NCI-H146 (cell line): Measurements from ENCODE around the gene SRRM2.

Experiments
- DNase-seq: peaks from one replicate; lab custom pipeline; 2025; lab: John Stamatoyannopoulos, UW

The SRRM2 gene

DNA sequence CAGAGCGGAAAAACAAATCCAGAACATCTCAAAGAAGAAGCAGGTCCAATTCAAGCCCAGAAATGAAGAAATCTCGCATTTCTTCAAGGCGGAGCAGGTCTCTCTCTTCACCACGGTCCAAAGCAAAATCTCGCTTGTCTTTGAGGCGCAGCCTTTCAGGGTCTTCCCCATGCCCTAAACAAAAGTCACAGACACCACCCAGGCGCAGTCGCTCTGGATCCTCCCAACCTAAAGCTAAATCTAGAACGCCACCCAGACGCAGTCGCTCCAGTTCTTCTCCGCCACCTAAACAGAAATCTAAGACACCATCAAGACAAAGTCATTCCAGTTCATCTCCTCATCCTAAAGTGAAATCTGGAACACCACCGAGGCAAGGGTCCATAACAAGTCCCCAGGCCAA is 10.3 kb downstream of the SRRM2 start:
- DNase-seq = no peak

DNA sequence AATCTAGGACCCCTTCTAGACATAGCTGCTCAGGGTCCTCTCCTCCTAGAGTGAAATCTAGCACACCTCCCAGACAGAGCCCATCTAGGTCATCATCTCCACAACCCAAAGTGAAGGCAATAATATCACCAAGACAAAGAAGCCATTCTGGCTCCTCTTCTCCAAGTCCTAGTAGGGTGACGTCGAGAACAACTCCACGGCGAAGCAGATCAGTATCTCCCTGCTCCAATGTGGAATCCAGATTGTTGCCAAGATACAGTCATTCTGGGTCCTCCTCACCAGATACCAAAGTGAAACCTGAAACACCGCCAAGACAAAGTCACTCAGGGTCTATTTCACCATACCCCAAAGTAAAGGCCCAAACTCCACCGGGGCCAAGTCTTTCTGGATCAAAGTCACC is 10.7 kb downstream of the SRRM2 start:
- DNase-seq = no peak

DNA sequence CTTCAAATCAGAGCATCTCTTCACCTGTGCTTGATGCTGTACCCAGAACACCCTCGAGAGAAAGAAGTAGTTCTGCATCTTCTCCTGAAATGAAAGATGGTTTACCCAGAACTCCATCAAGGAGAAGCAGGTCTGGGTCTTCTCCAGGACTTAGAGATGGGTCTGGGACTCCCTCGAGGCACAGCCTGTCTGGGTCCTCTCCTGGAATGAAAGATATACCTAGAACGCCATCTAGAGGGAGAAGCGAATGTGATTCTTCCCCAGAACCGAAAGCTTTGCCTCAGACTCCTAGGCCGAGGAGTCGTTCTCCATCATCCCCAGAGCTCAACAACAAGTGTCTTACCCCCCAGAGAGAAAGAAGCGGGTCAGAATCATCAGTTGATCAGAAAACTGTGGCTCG is 12.3 kb downstream of the SRRM2 start:
- DNase-seq = no peak

DNA sequence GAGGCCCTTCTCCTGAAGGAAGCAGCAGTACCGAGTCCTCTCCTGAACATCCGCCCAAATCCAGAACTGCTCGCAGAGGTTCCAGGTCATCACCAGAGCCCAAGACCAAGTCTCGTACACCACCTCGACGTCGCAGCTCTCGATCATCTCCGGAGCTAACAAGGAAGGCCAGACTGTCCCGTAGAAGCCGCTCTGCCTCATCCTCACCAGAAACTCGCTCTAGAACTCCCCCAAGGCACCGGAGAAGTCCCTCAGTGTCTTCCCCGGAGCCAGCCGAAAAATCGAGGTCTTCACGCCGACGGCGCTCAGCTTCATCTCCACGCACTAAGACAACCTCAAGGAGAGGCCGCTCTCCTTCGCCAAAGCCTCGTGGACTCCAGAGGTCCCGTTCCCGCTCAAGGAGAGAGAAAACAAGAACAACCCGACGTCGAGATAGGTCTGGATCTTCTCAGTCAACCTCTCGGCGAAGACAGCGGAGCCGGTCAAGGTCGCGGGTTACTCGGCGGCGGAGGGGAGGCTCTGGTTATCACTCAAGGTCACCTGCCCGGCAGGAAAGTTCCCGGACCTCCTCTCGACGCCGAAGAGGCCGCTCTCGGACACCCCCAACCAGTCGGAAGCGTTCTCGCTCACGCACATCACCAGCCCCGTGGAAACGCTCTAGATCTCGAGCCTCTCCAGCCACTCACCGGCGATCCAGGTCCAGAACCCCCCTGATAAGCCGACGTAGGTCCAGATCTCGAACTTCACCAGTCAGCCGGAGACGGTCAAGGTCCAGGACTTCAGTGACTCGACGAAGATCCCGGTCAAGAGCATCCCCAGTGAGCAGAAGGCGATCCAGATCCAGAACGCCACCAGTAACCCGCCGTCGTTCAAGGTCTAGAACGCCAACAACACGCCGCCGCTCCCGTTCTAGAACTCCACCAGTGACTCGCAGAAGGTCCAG is 13.3 kb downstream of the SRRM2 start:
- DNase-seq = no peak

DNA sequence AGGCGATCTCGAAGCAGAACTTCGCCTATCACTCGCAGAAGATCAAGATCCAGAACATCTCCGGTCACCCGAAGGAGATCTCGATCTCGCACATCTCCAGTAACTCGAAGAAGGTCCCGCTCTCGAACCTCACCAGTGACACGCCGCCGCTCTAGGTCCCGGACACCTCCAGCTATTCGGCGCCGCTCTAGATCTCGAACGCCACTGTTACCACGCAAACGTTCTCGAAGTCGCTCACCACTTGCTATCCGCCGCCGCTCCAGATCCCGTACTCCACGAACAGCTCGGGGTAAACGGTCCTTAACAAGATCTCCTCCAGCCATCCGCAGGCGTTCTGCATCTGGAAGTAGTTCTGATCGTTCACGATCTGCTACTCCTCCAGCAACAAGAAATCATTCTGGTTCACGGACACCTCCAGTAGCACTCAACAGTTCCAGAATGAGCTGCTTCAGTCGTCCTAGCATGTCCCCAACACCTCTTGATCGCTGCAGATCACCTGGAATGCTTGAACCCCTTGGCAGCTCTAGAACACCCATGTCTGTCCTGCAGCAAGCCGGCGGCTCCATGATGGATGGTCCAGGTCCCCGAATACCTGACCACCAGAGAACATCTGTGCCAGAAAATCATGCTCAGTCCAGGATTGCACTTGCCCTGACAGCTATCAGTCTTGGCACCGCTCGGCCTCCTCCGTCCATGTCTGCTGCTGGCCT is 14.1 kb downstream of the SRRM2 start:
- no peak for DNase-seq

DNA sequence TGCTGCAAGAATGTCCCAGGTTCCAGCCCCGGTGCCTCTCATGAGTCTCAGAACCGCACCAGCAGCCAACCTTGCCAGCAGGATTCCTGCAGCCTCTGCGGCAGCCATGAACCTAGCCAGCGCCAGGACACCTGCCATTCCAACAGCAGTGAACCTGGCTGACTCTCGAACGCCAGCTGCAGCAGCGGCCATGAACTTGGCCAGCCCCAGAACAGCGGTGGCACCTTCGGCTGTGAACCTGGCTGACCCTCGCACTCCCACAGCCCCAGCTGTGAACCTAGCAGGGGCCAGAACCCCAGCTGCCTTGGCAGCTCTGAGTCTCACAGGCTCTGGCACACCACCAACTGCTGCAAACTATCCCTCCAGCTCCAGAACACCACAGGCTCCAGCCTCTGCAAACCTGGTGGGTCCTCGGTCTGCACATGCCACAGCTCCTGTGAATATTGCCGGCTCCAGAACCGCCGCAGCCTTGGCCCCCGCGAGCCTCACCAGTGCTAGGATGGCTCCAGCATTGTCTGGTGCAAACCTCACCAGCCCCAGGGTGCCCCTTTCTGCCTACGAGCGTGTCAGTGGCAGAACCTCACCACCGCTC is 14.8 kb downstream of the SRRM2 start:
- no peak for DNase-seq

DNA sequence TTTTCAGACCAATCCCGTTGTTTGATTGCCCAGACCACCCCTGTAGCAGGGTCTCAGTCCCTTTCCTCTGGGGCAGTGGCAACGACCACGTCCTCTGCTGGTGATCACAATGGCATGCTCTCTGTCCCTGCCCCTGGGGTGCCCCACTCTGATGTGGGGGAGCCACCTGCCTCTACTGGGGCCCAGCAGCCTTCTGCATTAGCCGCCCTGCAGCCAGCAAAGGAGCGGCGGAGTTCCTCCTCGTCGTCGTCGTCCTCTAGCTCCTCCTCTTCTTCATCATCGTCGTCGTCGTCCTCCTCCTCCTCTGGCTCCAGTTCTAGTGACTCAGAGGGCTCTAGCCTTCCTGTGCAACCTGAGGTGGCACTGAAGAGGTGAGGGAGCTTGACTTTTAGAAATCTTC is 15.5 kb downstream of the SRRM2 start:
- no peak for DNase-seq

DNA sequence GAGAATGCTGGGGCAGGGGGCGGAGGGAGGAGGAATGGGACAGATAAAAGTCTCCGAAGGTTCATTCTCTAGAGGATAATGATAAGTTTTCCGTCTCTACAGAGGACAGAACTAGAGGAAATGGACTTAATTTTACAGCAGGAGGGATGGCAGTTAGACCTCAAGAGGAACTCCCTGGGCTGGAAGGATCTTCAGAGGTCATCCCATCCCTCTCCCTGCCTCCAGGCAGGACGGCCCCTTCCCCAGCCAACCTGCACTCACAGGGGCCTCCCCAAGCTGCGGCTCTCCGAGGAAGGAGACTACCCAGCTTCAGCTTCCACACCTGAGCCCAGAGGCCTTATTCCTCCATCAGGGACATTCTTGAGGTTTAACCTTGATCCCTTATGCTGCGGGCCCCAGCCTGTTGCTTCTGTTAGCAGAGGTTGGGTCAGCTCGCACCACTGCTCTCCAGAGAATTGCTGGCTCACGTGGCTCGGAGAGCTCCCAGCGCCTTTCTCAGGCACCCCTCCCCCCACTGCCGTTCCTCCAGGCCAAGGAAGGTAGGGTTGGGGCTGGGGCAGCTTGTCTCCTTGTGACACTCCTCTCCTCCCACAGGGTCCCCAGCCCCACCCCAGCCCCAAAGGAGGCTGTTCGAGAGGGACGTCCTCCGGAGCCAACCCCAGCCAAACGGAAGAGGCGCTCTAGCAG is 16.1 kb downstream of the SRRM2 start:
- no peak for DNase-seq

DNA sequence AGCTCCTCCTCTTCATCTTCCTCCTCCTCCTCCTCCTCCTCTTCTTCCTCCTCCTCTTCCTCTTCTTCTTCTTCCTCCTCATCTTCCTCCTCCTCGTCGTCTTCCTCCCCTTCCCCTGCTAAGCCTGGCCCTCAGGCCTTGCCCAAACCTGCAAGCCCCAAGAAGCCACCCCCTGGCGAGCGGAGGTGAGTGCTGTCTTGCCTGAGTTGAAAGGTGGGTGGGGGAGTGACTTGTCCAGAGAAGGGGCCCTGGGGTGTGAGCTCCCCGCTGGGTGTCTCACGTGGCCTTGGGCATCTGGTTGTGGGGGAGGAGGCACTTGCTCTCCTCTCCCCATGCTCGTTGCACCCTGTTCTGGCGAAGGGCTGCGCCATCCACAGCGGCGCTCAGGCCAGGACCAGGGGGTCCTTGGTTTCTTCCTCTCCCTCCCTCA is 16.7 kb downstream of the SRRM2 start:
- no peak for DNase-seq

DNA sequence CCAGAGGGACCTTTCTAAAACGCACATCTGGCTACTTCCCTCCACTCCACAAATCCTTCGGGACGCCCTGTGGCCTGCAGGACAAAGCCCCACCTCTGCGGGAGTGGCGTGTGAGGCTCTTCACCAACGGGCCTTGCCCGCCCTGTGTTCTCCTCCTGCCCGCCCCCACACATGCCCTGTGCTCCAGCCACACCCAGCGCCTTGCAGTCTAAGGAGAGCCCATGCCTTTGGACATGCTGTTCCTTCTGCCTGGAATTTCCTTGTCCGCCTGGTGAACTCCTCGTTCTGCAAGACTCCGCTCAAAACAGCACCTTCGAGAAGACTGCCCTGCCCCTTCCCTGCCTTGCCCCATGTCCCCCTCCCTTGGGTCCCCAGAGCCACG is 17.2 kb downstream of the SRRM2 start:
- DNase-seq = no peak

DNA sequence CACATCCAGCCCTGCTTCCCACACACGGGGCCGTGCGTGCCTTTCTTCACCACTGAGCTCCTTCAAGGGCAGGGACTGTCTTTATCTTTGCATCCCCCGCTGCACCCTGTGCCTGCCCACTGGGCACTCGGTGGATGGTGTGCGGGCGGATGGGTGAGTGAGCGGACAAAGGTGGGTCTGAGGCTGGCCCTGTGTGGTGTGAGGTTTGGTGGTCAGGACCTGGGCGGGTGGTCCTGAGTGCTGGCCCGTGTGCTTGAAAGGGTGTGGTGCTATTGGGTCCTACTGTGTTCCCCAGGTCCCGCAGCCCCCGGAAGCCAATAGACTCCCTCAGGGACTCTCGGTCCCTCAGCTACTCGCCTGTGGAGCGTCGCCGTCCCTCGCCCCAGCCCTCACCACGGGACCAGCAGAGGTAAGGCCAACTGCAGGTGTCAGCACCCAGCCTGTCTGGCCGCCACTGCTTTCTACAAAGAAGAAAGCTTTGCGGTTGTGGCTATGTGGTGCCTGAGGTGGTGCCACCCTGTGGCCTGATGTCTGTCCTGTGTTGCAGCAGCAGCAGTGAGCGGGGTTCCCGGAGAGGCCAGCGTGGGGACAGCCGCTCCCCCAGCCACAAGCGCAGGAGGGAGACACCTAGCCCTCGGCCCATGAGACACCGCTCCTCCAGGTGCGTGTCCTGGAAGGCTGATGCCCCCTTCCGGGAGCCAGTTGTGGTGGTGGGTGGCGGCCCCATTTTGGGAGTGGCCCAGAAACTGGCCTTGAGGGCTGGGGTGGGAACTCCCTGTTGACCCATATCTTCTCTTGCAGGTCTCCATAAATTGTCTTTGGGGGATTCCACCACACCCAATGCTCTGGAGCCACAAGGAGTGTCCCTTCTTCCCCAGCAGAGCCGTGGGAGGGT is 17.9 kb downstream of the SRRM2 start:
- DNase-seq = no peak

DNA sequence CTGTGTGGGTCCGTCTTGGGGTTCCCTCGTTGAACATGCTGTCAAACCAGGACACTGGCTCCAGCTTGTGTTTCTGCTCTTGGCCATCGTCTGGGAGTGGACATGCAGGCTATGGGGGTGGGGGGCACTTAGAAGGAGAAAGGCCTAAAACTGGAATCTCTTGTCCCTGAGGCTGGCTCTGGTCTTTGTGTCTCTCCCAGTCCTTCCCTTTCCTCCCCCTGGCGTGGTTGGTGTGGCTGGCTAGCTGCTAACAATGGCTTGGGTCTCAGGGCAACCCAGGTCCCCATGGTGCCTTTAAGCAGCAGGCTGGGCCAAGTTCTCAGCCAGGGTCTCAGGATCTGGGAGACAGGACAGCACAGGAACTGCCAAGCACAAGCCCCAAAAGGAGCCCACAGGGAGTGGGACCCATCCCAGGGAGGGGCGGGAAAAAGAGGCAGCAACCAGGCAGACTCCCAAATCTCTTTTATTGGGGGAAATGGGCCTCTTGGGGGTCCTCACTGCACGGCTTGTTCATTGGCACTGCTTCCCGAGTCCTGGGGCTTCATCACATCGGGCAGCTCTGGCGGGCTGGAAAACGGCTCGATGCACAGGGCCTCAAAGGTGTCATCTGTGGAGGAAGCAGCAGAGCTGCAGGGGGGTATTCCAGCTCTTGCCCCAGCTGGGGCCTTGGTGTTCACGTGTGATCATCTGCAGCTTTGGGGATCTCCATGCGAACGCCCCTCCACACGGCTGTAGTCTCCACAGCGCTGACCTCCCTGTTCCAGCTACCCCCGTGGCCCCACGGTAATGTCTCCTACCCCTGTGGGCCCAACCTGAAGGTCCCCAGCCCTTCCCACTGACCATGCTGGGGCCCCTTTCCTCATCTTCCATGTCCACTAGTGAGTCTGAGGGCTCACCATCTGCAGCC is 19.3 kb downstream of the SRRM2 start:
- DNase-seq = no peak

DNA sequence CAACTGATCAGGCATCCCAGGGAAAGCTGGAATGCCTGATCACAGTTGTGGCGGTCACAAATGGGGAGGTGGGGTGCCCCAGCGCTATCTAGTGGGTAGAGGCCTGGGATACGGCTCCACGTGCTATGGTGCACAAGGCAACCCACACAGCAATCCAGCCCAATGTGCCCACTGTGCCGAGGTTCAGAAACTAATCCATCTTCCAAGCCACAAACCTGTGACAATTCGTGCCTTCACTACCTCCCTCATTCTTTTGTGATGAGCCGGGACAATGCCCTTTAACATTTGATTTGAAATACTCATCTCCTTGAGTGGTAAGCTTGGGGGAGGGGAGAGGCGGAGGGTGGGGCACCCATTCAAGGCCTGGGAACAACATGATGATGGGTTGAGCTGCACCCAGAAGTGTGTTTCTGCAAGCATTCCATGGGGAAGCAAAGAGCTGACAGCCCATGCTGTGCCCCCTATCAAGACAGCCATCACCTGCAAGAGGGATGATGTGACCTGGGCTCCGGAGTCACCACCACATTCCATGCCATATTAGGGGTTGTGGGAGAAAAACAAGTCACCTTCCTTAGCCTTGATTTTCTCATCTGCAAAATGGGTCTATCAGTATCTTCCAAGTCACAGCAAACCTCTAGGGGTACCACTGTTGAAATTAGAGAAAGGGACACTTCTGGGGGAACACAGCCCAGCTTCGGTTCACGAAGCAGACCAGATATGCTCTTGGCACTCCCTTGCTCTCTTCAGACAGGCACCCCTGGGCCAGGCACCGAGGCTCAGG is 20.9 kb downstream of the SRRM2 start:
- no peak for DNase-seq

DNA sequence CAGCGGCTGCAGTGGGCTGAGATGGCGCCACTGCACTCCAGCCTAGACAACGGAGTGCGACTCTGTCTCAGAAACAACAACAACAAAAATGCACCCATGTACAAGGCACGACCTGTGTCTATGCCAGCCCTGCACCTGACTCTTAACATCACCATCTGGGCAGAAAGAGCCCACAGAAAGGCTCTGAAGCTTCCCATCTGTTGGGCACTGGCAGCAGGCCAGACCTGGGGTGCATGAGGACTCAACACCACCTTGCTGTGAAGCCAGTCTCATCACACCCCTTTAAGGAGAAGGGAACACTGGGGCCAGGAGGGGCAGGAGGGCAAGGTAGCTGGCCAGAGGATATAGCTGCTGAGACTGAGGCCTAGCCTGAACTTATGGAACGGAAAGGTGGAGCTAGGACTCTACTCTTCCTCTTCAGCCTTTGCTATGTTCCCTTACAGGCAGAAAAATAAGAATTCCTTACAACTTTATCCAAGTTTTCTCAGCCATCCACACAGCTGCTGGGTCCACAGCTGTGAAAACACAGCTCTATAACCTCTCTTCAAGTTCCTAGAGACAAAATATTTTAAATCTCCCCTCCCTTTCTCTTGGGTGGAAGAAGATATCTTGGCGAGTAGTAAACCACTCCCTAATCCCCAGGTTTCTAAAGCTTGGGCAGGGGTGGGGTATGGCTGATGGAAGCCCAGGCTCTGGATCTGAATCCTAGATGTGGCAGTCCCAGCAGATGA is 21.9 kb downstream of the SRRM2 start:
- no peak for DNase-seq

DNA sequence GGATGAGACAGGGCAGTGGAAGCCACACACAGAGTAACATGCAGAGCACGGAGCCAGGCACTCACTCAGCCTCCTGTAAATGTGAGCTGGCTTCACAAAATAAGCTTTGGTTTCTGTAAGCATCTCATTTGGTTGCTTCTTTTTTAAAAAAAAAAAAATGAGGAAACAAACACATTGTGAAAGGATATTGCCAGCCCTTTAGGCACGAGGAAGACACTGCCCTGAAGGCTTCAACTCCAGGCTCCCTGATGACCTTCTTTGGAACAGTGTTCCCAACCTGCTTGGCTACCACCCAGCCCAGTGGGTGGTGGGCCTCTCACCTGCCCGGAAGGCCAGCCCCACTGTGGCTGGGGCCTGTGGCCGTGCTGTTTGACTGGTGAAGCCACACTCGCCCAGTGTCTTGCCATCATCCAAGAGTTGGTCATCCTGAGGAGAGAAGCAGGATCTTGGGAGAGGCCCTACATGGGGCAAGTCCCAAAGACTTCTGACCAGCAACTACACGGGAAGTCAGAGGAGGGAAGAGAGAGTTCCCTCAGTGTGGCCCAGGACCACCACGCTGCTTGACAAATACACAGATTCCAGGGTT is 22.8 kb downstream of the SRRM2 start:
- no peak for DNase-seq

DNA sequence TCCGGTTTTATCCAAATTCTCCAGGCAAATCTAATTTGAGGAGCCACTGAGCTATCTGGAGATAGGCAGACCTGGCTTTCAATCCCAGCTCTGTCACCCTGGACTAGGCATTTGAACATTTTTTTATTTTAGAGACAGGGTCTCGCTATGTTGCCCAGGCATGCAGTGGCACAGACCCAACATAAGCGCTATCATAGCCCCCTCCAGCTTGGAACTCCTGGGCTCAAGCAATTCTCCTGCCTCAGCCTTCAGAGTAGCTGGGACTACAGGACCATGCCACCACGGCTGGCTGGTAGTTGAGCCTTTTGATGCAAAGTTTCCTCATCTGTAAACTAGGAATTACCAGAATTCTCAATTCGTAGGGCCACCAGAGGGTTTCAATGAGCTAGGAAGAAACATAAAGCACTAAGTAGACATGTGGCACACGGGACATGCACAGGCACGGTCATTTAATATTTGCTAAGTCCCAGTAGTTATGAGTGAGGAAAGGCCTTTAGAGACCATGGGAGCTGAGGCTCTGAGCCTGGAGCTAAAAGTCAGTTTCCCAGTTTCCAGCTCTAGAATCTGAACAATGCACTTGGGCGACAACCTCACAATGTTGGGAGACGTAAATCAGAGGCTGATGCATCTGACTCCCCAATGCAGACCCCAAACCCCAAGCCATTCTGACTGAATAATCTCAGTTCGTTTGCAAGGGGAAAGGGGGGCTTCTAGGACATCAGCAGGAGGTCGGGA is 23.5 kb downstream of the SRRM2 start:
- DNase-seq = no peak

DNA sequence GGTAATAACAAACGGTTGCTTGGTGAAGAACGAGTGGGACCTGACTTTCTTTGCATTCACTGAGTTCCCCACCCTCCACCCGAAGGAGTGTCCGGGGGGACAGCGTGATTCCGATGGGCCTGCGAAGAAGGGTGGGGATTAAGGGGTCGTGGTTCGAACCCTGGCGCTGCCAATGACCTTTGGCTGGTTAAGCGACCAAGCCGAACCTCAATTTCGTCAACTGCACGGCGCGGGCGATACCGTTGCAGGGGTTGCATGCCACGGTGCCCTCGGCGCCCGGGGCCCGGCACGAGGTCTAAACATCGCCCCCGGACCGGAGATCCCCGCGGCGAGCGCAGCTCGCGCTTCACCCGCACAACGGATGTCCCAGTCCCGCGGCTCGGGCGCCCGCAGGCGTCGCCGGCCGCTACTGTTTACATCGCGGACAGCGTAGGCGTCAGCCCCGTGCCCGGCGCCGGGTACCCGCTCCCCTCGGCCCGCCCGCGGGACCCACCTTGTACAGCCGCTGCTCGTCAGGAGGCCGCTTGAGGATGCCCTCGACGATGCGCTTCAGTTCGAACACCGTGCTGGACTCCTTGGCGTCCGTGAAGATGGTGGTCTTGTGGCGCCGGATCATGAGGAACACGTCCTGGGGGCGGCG is 24.2 kb downstream of the SRRM2 start:
- peak; percentile 55 for DNase-seq
